ENCODE data around the gene CREB3L2.
A peak's percentile ranks its signal among the peaks of the same experiment; 100 is the strongest.

DNA sequence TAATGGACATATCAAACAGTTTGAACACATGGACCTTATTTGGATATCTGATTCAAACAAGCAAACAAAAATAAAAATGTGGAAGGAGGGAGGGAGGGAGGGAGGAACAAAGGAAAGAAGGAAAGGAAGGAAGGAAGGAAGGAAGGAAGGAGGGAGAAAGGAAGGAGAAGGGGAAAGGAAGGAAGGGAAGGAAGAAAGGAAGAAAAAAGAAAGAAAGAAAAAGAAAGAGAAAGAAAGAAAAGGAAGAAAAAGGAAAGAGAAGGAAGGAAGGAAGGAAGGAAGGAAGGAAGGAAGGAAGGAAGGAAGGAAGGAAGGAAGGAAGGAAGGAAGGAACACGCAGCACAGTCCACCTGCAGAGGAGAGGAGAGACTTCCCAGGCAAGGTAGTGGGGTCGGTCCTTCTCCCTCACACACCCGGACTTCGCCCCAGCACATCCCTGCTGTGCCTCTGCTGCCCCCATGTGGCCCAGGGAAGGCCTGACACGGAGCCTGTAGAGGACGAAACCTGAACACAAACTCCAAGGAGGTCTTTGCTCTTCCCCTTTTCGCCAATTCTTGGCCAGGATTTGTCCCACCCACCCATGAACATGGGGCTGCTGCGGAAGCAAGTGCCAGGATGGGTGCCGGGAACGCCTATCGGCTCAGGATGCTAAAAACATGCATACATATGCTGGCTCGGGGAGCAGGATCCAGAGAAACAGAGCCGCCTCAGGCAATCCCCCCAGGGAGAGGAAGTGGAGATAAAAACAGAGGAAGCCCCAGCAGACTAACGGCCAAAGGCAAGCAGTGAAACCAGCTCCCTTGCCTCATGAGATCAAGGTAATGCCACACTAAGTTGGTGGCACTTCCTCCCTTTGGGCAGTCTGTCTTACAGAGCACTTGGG lies 102.8 kb downstream of the CREB3L2 start:
- no peak for TF ChIP-seq YY1 (tag by site-specific recombination; IDR thresholded peaks at IDR 0.05)
- TF ChIP-seq, protein P1, sequence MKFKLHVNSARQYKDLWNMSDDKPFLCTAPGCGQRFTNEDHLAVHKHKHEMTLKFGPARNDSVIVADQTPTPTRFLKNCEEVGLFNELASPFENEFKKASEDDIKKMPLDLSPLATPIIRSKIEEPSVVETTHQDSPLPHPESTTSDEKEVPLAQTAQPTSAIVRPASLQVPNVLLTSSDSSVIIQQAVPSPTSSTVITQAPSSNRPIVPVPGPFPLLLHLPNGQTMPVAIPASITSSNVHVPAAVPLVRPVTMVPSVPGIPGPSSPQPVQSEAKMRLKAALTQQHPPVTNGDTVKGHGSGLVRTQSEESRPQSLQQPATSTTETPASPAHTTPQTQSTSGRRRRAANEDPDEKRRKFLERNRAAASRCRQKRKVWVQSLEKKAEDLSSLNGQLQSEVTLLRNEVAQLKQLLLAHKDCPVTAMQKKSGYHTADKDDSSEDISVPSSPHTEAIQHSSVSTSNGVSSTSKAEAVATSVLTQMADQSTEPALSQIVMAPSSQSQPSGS (tag by site-specific recombination; IDR thresholded peaks at IDR 0.05; ENCODE audit: low read depth): no peak
- no peak for TF ChIP-seq ZNF19 (tag by site-specific recombination; IDR thresholded peaks at IDR 0.05; ENCODE audit: low read depth)
- TF ChIP-seq, protein P2, sequence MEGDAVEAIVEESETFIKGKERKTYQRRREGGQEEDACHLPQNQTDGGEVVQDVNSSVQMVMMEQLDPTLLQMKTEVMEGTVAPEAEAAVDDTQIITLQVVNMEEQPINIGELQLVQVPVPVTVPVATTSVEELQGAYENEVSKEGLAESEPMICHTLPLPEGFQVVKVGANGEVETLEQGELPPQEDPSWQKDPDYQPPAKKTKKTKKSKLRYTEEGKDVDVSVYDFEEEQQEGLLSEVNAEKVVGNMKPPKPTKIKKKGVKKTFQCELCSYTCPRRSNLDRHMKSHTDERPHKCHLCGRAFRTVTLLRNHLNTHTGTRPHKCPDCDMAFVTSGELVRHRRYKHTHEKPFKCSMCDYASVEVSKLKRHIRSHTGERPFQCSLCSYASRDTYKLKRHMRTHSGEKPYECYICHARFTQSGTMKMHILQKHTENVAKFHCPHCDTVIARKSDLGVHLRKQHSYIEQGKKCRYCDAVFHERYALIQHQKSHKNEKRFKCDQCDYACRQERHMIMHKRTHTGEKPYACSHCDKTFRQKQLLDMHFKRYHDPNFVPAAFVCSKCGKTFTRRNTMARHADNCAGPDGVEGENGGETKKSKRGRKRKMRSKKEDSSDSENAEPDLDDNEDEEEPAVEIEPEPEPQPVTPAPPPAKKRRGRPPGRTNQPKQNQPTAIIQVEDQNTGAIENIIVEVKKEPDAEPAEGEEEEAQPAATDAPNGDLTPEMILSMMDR (tag by site-specific recombination; IDR thresholded peaks at IDR 0.05): peak; percentile 93
- TF ChIP-seq ZBTB49 (tag by site-specific recombination; IDR thresholded peaks at IDR 0.05; ENCODE audit: low read depth): no peak
- no peak for TF ChIP-seq ZNF558 (tag by site-specific recombination; IDR thresholded peaks at IDR 0.05)
- TF ChIP-seq ZNF138 (tag by site-specific recombination; IDR thresholded peaks at IDR 0.05; ENCODE audit: borderline replicate concordance): no peak
- no peak for TF ChIP-seq ZNF274 (IDR thresholded peaks at IDR 0.05; ENCODE audit: low read length)
- no peak for TF ChIP-seq ZNF274 (tag by site-specific recombination; IDR thresholded peaks at IDR 0.05; ENCODE audit: borderline replicate concordance)
- no peak for TF ChIP-seq PBX3 (CRISPR knock-in tag; IDR thresholded peaks at IDR 0.05)
- TF ChIP-seq ZNF544 (tag by site-specific recombination; IDR thresholded peaks at IDR 0.05): no peak
- no peak for TF ChIP-seq ZNF830 (tag by site-specific recombination; IDR thresholded peaks at IDR 0.05; ENCODE audit: low read depth)
- TF ChIP-seq KLF1 (tag by site-specific recombination; IDR thresholded peaks at IDR 0.05): no peak
- no peak for TF ChIP-seq PATZ1 (tag by site-specific recombination; IDR thresholded peaks at IDR 0.05)
- TF ChIP-seq ZFP41 (tag by site-specific recombination; IDR thresholded peaks at IDR 0.05; ENCODE audit: borderline replicate concordance): no peak
